CD4-positive, alpha-beta T cell (primary cell): ENCODE data around the gene BLACAT1. TPM values are rescaled to one million over a fixed set of nuclear protein-coding genes. Genes with fewer than 3 reads are reported as not detected.

Experiments
- ATAC-seq: fragments of 200-7000 bp; cut with Tn5 transposase; one replicate; pipeline ENCODE4 v1.10.0; 2022; ENCODE audit warnings: mild to moderate bottlenecking; ENCODE audit not compliant: poor library complexity
- CTCF ChIA-PET: fragments of 350-600 bp; sonication (Branson Sonifier 250); formaldehyde crosslinking; loops from one replicate; lab custom pipeline; 2021; ENCODE audit warnings: antibody characterized with exemption, inconsistent platforms; lab: Charles Lee
- POLR2A ChIA-PET: fragments of 350-600 bp; sonication (Branson Sonifier 250); formaldehyde crosslinking; loops from one replicate; lab custom pipeline; 2021; ENCODE audit warnings: antibody characterized with exemption, inconsistent platforms; lab: Charles Lee
- DNase-seq, 14 experiments: peaks; one replicate each; pipeline ENCODE4 v3.0.0-alpha.2; 2013 to 2020; ENCODE audit warnings: mixed read lengths in 2 of 14
- H3K27ac ChIP-seq, 2 donors: one replicate each; pipeline versions ENCODE4 v1.5.1 to v1.7.0; 2013; ENCODE audit warnings: low read length in 2 of 2, low read depth in 1 of 2, mild to moderate bottlenecking in 1 of 2
- H3K27me3 ChIP-seq, 2 experiments: 1 replicate in 1 of 2; 2 replicates in 1 of 2; pipeline versions ENCODE4 v1.6.1 to v1.7.0; 2013; ENCODE audit warnings: low read length in 2 of 2, control low read depth in 1 of 2, mild to moderate bottlenecking in 1 of 2, moderate library complexity in 1 of 2; ENCODE audit not compliant: insufficient read depth in 2 of 2, control insufficient read depth in 1 of 2
- H3K36me3 ChIP-seq: one replicate; pipeline ENCODE4 v1.6.1; 2013; ENCODE audit warnings: low read length, control low read depth; ENCODE audit not compliant: insufficient read depth
- H3K4me1 ChIP-seq: one replicate; pipeline ENCODE4 v1.6.1; 2013; ENCODE audit warnings: low read length, control low read depth; ENCODE audit not compliant: insufficient read depth
- H3K4me3 ChIP-seq: one replicate; pipeline ENCODE4 v1.5.1; 2013; ENCODE audit warnings: mild to moderate bottlenecking, low read length, moderate library complexity
- H3K9me3 ChIP-seq, 2 experiments: 1 replicate in 1 of 2; 2 replicates in 1 of 2; pipeline versions ENCODE4 v1.6.1 to v1.7.0; 2013; ENCODE audit warnings: low read length in 2 of 2, mild to moderate bottlenecking in 2 of 2, control low read depth in 1 of 2, moderate library complexity in 1 of 2; ENCODE audit not compliant: control insufficient read depth in 1 of 2, insufficient read depth in 1 of 2
- H3K27ac Mint-ChIP-seq: one replicate; pipeline ENCODE4 v1.8.0; 2020; ENCODE audit warnings: mixed read lengths
- H3K27me3 Mint-ChIP-seq: one replicate; pipeline ENCODE4 v1.8.0; 2021; ENCODE audit warnings: mixed read lengths
- H3K36me3 Mint-ChIP-seq: one replicate; pipeline ENCODE4 v1.8.0; 2021; ENCODE audit warnings: low read depth, mixed read lengths
- H3K4me1 Mint-ChIP-seq: one replicate; pipeline ENCODE4 v1.8.0; 2021; ENCODE audit warnings: low read depth, mixed read lengths
- H3K4me3 Mint-ChIP-seq: one replicate; pipeline ENCODE4 v1.8.0; 2020; ENCODE audit warnings: mild to moderate bottlenecking, mixed read lengths
- H3K9me3 Mint-ChIP-seq: one replicate; pipeline ENCODE4 v1.8.0; 2020; ENCODE audit warnings: mixed read lengths
- intact Hi-C, 2 experiments: fragments of 100-400 bp; cut with DNase I in 1 of 2; cut with micrococcal nuclease in 1 of 2; formaldehyde crosslinking; loops; one replicate each; pipeline versions ENCODE4 v1.15.1 to v1.9.0; 2023 to 2025; cut with DNase I, micrococcal nuclease
- total RNA-seq, 174 experiments: library from RNA in 2 of 174; stranded (reverse) in 2 of 174; gene quantifications; one replicate each; pipeline ENCODE4 v1.2.3 and lab custom pipeline; 2021 to 2026
- TF ChIP-seq, protein P1 (sequence below): fragments of 200-600 bp; IDR thresholded peaks from one replicate; pipeline ENCODE4 v1.8.0; 2022; ENCODE audit warnings: antibody characterized with exemption, mild to moderate bottlenecking

BLACAT1 gene
- total RNA-seq, 2 experiments from 2014 or later = not detected

GRCh38 chr1:205437570-205437969 is 18.3 kb downstream of the BLACAT1 start:
- peaks cover 0 to 6% of the 10 kb centered on the region in 2 experiments for H3K27me3 ChIP-seq
- ATAC-seq (no peak), DNase-seq (no peak)
- Mint-ChIP-seq H3K27me3 (peaks cover 18% of the 10 kb centered on the region), H3K36me3 (no peaks in the 10 kb centered on the region), H3K27ac (no peak overlapping the region), H3K4me3 (no peak overlapping the region), H3K4me1 (peaks cover 26% of the 10 kb centered on the region), H3K9me3 (no peaks in the 10 kb centered on the region)
- no peak overlapping the region for H3K4me3 ChIP-seq
- POLR2A ChIA-PET = no interaction called here
- intact Hi-C loops = no loop called here
- TF ChIP-seq, protein P1, sequence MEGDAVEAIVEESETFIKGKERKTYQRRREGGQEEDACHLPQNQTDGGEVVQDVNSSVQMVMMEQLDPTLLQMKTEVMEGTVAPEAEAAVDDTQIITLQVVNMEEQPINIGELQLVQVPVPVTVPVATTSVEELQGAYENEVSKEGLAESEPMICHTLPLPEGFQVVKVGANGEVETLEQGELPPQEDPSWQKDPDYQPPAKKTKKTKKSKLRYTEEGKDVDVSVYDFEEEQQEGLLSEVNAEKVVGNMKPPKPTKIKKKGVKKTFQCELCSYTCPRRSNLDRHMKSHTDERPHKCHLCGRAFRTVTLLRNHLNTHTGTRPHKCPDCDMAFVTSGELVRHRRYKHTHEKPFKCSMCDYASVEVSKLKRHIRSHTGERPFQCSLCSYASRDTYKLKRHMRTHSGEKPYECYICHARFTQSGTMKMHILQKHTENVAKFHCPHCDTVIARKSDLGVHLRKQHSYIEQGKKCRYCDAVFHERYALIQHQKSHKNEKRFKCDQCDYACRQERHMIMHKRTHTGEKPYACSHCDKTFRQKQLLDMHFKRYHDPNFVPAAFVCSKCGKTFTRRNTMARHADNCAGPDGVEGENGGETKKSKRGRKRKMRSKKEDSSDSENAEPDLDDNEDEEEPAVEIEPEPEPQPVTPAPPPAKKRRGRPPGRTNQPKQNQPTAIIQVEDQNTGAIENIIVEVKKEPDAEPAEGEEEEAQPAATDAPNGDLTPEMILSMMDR = no peak
- no peaks in the 10 kb centered on the region for H3K9me3 ChIP-seq
- no peaks in the 10 kb centered on the region for H3K36me3 ChIP-seq
- peaks cover 31% of the 10 kb centered on the region for H3K4me1 ChIP-seq
- CTCF ChIA-PET = interaction anchor here (1.4 kb wide), 1 partner anchor 48 kb away, joined by 5 read pairs; no protein-coding TSS in a partner anchor
- no peak overlapping the region for H3K27ac ChIP-seq

GRCh38 chr1:205436776-205437410 is 19.0 kb downstream of the BLACAT1 start:
- CTCF ChIA-PET = no interaction called here
- H3K4me1 Mint-ChIP-seq = peaks cover 25% of the 10 kb centered on the region
- no peak for ATAC-seq
- Histone ChIP-seq H3K36me3 (no peaks in the 10 kb centered on the region), H3K4me3 (no peak overlapping the region), H3K27ac (no peak overlapping the region), H3K9me3 (no peaks in the 10 kb centered on the region), H3K27me3 (peaks cover 0 to 12% of the 10 kb centered on the region in 2 experiments), H3K4me1 (peaks cover 27% of the 10 kb centered on the region)
- DNase-seq = no peak
- intact Hi-C loops = no loop called here
- H3K27ac Mint-ChIP-seq = no peak overlapping the region
- no peaks in the 10 kb centered on the region for H3K9me3 Mint-ChIP-seq
- POLR2A ChIA-PET = no interaction called here
- no peaks in the 10 kb centered on the region for H3K36me3 Mint-ChIP-seq
- peaks cover 22% of the 10 kb centered on the region for H3K27me3 Mint-ChIP-seq
- TF ChIP-seq, protein P1 = no peak
- no peak overlapping the region for H3K4me3 Mint-ChIP-seq

DNA sequence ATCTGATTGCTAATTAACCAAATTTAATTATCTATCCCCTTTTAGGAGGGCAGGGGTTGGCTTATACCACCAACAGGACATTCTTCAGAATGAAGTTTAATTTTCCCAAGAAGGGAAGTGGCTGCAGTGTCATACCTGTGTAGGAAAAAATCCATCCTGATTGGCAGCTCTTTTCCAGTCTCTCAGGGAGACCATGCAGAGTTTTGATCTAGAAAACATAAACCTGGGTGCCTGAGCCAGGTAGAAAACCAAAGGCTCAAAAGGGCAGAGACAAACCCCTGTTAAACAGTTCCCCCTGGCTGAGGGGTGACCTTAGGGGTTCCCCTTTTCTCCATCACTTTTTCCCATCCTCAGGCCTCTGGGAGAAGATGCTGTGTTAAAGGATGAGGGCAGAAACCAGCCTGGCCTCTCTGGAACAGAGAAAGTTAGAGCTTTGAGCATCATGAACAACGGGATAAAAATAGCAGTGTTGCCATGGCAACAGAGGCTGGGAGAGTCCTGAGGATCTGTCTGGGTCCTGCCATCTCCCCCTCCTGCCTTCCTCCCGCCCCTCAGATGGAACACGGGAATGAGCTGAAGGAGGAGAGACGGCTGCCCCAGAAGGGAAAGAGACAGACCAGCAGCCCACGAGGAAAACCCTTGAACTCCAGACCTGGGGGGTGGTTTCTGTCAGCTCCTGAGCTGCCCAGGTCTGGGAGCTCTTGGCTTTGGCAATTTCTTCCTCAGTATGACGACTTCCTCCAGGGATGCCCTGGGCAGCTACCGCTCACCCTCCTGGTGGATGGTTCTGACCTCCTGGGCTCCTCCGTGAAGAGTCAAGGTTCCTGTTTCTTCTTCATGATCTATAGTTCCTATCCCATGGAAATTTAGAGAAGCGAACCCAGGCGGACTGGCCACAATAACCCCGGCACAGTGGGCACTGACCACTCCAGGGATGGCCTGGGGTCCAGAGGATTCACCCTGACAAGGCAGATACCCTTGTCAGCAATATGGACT is 20.0 kb downstream of the BLACAT1 start:
- Histone ChIP-seq H3K9me3 (no peaks in the 10 kb centered on the region), H3K27me3 (peaks cover 0 to 13% of the 10 kb centered on the region in 2 experiments), H3K36me3 (no peaks in the 10 kb centered on the region), H3K27ac (no peak overlapping the region), H3K4me1 (peaks cover 21% of the 10 kb centered on the region), H3K4me3 (no peak overlapping the region)
- DNase-seq = no peak
- Mint-ChIP-seq H3K36me3 (no peaks in the 10 kb centered on the region), H3K4me1 (peaks cover 19% of the 10 kb centered on the region), H3K4me3 (no peak overlapping the region), H3K27me3 (peaks cover 25% of the 10 kb centered on the region), H3K9me3 (no peaks in the 10 kb centered on the region), H3K27ac (no peak overlapping the region)
- ChIA-PET CTCF (no interaction called here), POLR2A (no interaction called here)
- TF ChIP-seq, protein P1 = no peak
- intact Hi-C loops = no loop called here
- no peak for ATAC-seq
